A549 (cell line): ENCODE measurements around the gene KIF4A. TPM values are rescaled to one million over a fixed set of nuclear protein-coding genes. Genes with fewer than 3 reads are reported as not detected.

Source experiments
- ATAC-seq, 2 experiments: fragments of 200-7000 bp in 1 of 2; fragments of >200 bp in 1 of 2; cut with Nextera tagmentation in 1 of 2; cut with Tn5 transposase in 1 of 2; 3 replicates each; pipeline versions ENCODE4 v1.8.0 to v1.9.1; 2018 to 2020; ENCODE audit warnings: mild to moderate bottlenecking in 1 of 2, moderate library complexity in 1 of 2
- CTCF ChIA-PET: fragments of 300-600 bp; sonication (Branson Sonifier 250); formaldehyde crosslinking; extraction: SDS; loops from one replicate; lab custom pipeline; 2021; ENCODE audit warnings: antibody characterized with exemption, inconsistent platforms; lab: Yijun Ruan, JAX
- POLR2A ChIA-PET: fragments of 350-600 bp; formaldehyde crosslinking; extraction: SDS; loops from one replicate; lab custom pipeline; 2021; ENCODE audit warnings: antibody characterized with exemption, inconsistent platforms; lab: Yijun Ruan, JAX
- DNase-seq, 2 experiments: peaks; one replicate each; pipeline versions ENCODE4 v3.0.0 to v3.0.0-alpha.2; 2011 to 2016; ENCODE audit warnings: low read depth in 1 of 2, low spot score in 1 of 2
- FAIRE-seq: peaks from 2 replicates; lab custom pipeline; 2011; peaks lifted over from hg19 to GRCh38; lab: Jason Lieb, UNC
- H3K27ac ChIP-seq, 2 experiments: fragments of >200 bp; sonication (Bioruptor Twin); formaldehyde crosslinking; 3 replicates each; pipeline ENCODE4 v1.5.1; 2016 to 2017
- H3K4me1 ChIP-seq: fragments of >200 bp; sonication (Bioruptor Twin); formaldehyde crosslinking; 3 replicates; pipeline ENCODE4 v1.6.1; 2016
- H3K4me2 ChIP-seq: fragments of >200 bp; sonication (Bioruptor Twin); formaldehyde crosslinking; 3 replicates; pipeline ENCODE4 v1.6.1; 2016
- H3K4me3 ChIP-seq: fragments of >200 bp; sonication (Bioruptor Twin); formaldehyde crosslinking; 3 replicates; pipeline ENCODE4 v1.5.1; 2016
- H3K9me3 ChIP-seq: fragments of >200 bp; sonication (Bioruptor Twin); formaldehyde crosslinking; 3 replicates; pipeline ENCODE4 v1.6.1; 2016
- EHF ChIP-seq: fragments of 250-450 bp; sonication (Bioruptor Pico); IDR thresholded peaks from 2 replicates; pipeline ENCODE4 v1.5.0; 2020; ENCODE audit warnings: mild to moderate bottlenecking
- HDAC2 ChIP-seq: fragments of 200-600 bp; sonication (generic); IDR thresholded peaks from 2 replicates; pipeline ENCODE4 v1.6.1; 2016
- HOXA7 ChIP-seq: fragments of 250-450 bp; sonication (Bioruptor Pico); IDR thresholded peaks from 2 replicates; pipeline ENCODE4 v1.5.0; 2020; ENCODE audit warnings: mild to moderate bottlenecking, moderate library complexity
- KDM1A ChIP-seq: fragments of 200-600 bp; sonication (generic); IDR thresholded peaks from 2 replicates; pipeline ENCODE4 v1.6.1; 2016; ENCODE audit warnings: low read depth, mild to moderate bottlenecking
- NPAS2 ChIP-seq: fragments of 250-450 bp; sonication (Bioruptor Pico); IDR thresholded peaks from 2 replicates; pipeline ENCODE4 v1.8.0; 2022; ENCODE audit warnings: mild to moderate bottlenecking, moderate library complexity, borderline replicate concordance
- NR3C1 ChIP-seq: fragments of >200 bp; sonication (Bioruptor Twin); formaldehyde crosslinking; IDR thresholded peaks from 3 replicates; pipeline ENCODE4 v1.6.1; 2017
- POLR2A ChIP-seq: IDR thresholded peaks from 2 replicates; pipeline ENCODE4 v1.6.1; 2012; ENCODE audit warnings: mild to moderate bottlenecking, low read length
- RAD21 ChIP-seq, 2 experiments: fragments of >200 bp in 1 of 2; sonication (Bioruptor Twin) in 1 of 2; formaldehyde crosslinking in 1 of 2; IDR thresholded peaks in 1 of 2; conservative IDR thresholded peaks in 1 of 2; 2 replicates in 1 of 2; 3 replicates in 1 of 2; pipeline ENCODE4 v1.6.1; 2012 to 2018; ENCODE audit warnings: inconsistent platforms in 1 of 2
- RARB ChIP-seq: fragments of 250-450 bp; sonication (Bioruptor Pico); IDR thresholded peaks from 2 replicates; pipeline ENCODE4 v1.8.0; 2021; ENCODE audit warnings: mild to moderate bottlenecking, moderate library complexity
- RCOR1 ChIP-seq: fragments of 150-350 bp; IDR thresholded peaks from 2 replicates; pipeline ENCODE4 v1.6.1; 2014; ENCODE audit warnings: antibody characterized with exemption, low read length, low read depth
- TFCP2L1 ChIP-seq: fragments of 250-450 bp; sonication (Bioruptor Pico); IDR thresholded peaks from 2 replicates; pipeline ENCODE4 v1.5.0; 2021; ENCODE audit warnings: mild to moderate bottlenecking
- ZFP36 ChIP-seq: fragments of 450-650 bp; IDR thresholded peaks from 2 replicates; pipeline ENCODE4 v1.6.1; 2014; ENCODE audit warnings: borderline replicate concordance; ENCODE audit not compliant: partially characterized antibody
- ZNF302 ChIP-seq: fragments of 250-450 bp; sonication (Bioruptor Pico); IDR thresholded peaks from 2 replicates; pipeline ENCODE4 v1.9.0; 2021; ENCODE audit warnings: inconsistent platforms, mild to moderate bottlenecking, moderate library complexity
- ZSCAN20 ChIP-seq: fragments of 250-450 bp; sonication (Bioruptor Pico); IDR thresholded peaks from 2 replicates; pipeline ENCODE4 v1.8.0; 2022; ENCODE audit warnings: mild to moderate bottlenecking, moderate library complexity
- WGBS: methylation state at CpG from one replicate; pipeline ENCODE4 v1.1.6; 2017; ENCODE audit errors: missing lambda C conversion rate; 5-methylcytosine and 5-hydroxymethylcytosine counted together
- polyA plus RNA-seq, 4 experiments: library from polyadenylated mRNA; depleted of rRNA in 3 of 4; stranded (reverse); fragments of >200 nt; fragmentation: RNase III in 1 of 4; extraction: RNeasy Plus Mini Kit Qiagen cat#74134 plus additional on column Dnase treatment in 1 of 4; gene quantifications; 2 replicates in 3 of 4; 3 replicates in 1 of 4; pipeline ENCODE4 v1.2.3, GENCODE V29; 2011 to 2017
- TF ChIP-seq, protein P1 (sequence below): fragments of 150-350 bp; IDR thresholded peaks from 2 replicates; pipeline ENCODE4 v1.6.1; 2014; ENCODE audit warnings: low read depth, mild to moderate bottlenecking, low read length
- TF ChIP-seq, protein P2 (sequence below): fragments of >200 bp; sonication (Bioruptor Twin); formaldehyde crosslinking; IDR thresholded peaks from 3 replicates; pipeline ENCODE4 v1.6.1; 2016
- TF ChIP-seq, protein P3 (sequence below): fragments of 250-450 bp; sonication (Bioruptor Pico); IDR thresholded peaks from 2 replicates; pipeline ENCODE4 v1.5.0; 2020; ENCODE audit warnings: low read depth, mild to moderate bottlenecking, moderate library complexity
- TF ChIP-seq, protein P4 (sequence below): fragments of 200-600 bp; sonication (generic); IDR thresholded peaks from 2 replicates; pipeline ENCODE4 v1.6.1; 2016; ENCODE audit warnings: antibody characterized with exemption, mild to moderate bottlenecking, moderate library complexity
- TF ChIP-seq, protein P5 (sequence below): IDR thresholded peaks from 2 replicates; pipeline ENCODE4 v1.6.1; 2012
- TF ChIP-seq, protein P6 (sequence below): fragments of 250-450 bp; sonication (Bioruptor Pico); IDR thresholded peaks from 2 replicates; pipeline ENCODE4 v1.5.0; 2021; ENCODE audit warnings: mild to moderate bottlenecking, moderate library complexity, borderline replicate concordance
- TF ChIP-seq, protein P7 (sequence below): fragments of 450-650 bp; IDR thresholded peaks from 2 replicates; pipeline ENCODE4 v1.6.1; 2014; ENCODE audit warnings: antibody characterized with exemption

The KIF4A gene
- polyA plus RNA-seq, 2 of the 4 experiments (the other 2 are of a cell fraction), result 27.9 to 46.6 TPM

DNA sequence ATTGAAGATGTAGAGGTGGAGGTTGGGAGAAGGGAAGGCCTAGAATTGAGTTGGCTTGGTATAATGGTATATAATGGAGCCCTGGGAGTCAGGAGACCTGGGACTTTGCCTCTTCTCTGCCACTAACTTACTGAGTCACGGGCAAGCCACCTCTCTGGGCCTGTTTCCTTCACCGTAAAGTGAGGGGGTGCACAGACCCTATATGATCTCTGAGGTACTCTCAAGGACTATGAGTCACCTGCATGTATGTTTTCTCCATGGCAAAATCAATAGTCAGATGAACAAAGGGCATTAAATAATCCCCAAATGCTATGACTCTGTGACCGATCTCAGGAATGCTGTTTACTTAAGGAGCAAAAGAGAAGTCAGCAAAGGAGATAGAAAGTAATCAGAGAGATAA is 35.0 kb upstream of the KIF4A start:
- 70% methylated on average over 3 of the region's 3 CpGs for WGBS
- TF ChIP-seq, protein P1, sequence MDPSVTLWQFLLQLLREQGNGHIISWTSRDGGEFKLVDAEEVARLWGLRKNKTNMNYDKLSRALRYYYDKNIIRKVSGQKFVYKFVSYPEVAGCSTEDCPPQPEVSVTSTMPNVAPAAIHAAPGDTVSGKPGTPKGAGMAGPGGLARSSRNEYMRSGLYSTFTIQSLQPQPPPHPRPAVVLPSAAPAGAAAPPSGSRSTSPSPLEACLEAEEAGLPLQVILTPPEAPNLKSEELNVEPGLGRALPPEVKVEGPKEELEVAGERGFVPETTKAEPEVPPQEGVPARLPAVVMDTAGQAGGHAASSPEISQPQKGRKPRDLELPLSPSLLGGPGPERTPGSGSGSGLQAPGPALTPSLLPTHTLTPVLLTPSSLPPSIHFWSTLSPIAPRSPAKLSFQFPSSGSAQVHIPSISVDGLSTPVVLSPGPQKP, result no peak
- TF ChIP-seq TFCP2L1 (CRISPR knock-in tag) (no peak), RAD21 (conservative IDR thresholded peaks at IDR 0.05 in 1 of 2, IDR thresholded peaks at IDR 0.05 in 1 of 2) (no peak), HDAC2 (no peak), RCOR1 (no peak), POLR2A (no peak)
- TF ChIP-seq, protein P2, sequence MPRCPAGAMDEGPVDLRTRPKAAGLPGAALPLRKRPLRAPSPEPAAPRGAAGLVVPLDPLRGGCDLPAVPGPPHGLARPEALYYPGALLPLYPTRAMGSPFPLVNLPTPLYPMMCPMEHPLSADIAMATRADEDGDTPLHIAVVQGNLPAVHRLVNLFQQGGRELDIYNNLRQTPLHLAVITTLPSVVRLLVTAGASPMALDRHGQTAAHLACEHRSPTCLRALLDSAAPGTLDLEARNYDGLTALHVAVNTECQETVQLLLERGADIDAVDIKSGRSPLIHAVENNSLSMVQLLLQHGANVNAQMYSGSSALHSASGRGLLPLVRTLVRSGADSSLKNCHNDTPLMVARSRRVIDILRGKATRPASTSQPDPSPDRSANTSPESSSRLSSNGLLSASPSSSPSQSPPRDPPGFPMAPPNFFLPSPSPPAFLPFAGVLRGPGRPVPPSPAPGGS, result no peak
- no peak overlapping the region for H3K4me2 ChIP-seq
- POLR2A ChIA-PET, result no interaction called here
- CTCF ChIA-PET, result no interaction called here
- peaks cover 5% of the 10 kb centered on the region; the same call in 1 of the 3 replicates for H3K4me1 ChIP-seq
- no peaks in the 10 kb centered on the region for H3K9me3 ChIP-seq
- FAIRE-seq, result no peak
- no peak for ATAC-seq
- no peak for DNase-seq
- H3K27ac ChIP-seq, result no peak overlapping the region
- no peak overlapping the region for H3K4me3 ChIP-seq

DNA sequence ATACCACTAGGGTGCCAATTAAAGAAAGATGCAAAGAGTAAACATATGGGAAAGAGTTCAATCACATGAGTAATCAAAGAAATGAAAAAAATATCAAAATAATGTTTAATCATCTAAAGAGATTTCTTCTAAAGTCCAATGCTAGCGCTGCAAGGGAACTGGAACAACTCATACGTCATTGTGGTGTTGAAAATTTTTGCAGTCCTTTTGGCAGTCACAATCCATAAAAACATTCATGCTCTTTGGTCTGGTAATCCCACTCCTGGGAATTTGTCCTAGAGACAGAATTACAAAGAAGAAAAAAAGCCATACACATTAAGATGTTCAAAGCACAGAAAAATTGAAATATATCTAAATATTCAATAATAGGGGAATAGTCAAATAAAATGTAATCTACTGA is 34.5 kb upstream of the KIF4A start:
- no peak for DNase-seq
- ChIA-PET CTCF (no interaction called here), POLR2A (no interaction called here)
- H3K27ac ChIP-seq, result no peak overlapping the region
- 84% methylated on average over 2 of the region's 2 CpGs for WGBS
- no peak overlapping the region for H3K4me2 ChIP-seq
- no peak for ATAC-seq
- no peak overlapping the region for H3K4me3 ChIP-seq
- H3K9me3 ChIP-seq, result no peaks in the 10 kb centered on the region
- FAIRE-seq, result no peak
- TF ChIP-seq NR3C1, result no peak
- no peak for TF ChIP-seq NPAS2
- TF ChIP-seq, protein P3, sequence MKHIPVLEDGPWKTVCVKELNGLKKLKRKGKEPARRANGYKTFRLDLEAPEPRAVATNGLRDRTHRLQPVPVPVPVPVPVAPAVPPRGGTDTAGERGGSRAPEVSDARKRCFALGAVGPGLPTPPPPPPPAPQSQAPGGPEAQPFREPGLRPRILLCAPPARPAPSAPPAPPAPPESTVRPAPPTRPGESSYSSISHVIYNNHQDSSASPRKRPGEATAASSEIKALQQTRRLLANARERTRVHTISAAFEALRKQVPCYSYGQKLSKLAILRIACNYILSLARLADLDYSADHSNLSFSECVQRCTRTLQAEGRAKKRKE, result no peak
- no peak for TF ChIP-seq RAD21 (conservative IDR thresholded peaks at IDR 0.05 in 1 of 2, IDR thresholded peaks at IDR 0.05 in 1 of 2)
- TF ChIP-seq EHF (CRISPR knock-in tag), result no peak
- TF ChIP-seq ZFP36, result no peak
- TF ChIP-seq, protein P4, sequence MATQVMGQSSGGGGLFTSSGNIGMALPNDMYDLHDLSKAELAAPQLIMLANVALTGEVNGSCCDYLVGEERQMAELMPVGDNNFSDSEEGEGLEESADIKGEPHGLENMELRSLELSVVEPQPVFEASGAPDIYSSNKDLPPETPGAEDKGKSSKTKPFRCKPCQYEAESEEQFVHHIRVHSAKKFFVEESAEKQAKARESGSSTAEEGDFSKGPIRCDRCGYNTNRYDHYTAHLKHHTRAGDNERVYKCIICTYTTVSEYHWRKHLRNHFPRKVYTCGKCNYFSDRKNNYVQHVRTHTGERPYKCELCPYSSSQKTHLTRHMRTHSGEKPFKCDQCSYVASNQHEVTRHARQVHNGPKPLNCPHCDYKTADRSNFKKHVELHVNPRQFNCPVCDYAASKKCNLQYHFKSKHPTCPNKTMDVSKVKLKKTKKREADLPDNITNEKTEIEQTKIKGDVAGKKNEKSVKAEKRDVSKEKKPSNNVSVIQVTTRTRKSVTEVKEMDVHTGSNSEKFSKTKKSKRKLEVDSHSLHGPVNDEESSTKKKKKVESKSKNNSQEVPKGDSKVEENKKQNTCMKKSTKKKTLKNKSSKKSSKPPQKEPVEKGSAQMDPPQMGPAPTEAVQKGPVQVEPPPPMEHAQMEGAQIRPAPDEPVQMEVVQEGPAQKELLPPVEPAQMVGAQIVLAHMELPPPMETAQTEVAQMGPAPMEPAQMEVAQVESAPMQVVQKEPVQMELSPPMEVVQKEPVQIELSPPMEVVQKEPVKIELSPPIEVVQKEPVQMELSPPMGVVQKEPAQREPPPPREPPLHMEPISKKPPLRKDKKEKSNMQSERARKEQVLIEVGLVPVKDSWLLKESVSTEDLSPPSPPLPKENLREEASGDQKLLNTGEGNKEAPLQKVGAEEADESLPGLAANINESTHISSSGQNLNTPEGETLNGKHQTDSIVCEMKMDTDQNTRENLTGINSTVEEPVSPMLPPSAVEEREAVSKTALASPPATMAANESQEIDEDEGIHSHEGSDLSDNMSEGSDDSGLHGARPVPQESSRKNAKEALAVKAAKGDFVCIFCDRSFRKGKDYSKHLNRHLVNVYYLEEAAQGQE, result no peak
- no peak for TF ChIP-seq ZNF302 (CRISPR knock-in tag)
- TF ChIP-seq KDM1A, result no peak
- TF ChIP-seq ZSCAN20 (CRISPR knock-in tag), result no peak
- TF ChIP-seq RARB, result no peak
- TF ChIP-seq RCOR1, result no peak
- TF ChIP-seq, protein P5, sequence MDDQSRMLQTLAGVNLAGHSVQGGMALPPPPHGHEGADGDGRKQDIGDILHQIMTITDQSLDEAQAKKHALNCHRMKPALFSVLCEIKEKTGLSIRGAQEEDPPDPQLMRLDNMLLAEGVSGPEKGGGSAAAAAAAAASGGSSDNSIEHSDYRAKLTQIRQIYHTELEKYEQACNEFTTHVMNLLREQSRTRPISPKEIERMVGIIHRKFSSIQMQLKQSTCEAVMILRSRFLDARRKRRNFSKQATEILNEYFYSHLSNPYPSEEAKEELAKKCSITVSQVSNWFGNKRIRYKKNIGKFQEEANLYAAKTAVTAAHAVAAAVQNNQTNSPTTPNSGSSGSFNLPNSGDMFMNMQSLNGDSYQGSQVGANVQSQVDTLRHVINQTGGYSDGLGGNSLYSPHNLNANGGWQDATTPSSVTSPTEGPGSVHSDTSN, result no peak
- no peak for TF ChIP-seq HOXA7 (CRISPR knock-in tag)
- TF ChIP-seq, protein P6, sequence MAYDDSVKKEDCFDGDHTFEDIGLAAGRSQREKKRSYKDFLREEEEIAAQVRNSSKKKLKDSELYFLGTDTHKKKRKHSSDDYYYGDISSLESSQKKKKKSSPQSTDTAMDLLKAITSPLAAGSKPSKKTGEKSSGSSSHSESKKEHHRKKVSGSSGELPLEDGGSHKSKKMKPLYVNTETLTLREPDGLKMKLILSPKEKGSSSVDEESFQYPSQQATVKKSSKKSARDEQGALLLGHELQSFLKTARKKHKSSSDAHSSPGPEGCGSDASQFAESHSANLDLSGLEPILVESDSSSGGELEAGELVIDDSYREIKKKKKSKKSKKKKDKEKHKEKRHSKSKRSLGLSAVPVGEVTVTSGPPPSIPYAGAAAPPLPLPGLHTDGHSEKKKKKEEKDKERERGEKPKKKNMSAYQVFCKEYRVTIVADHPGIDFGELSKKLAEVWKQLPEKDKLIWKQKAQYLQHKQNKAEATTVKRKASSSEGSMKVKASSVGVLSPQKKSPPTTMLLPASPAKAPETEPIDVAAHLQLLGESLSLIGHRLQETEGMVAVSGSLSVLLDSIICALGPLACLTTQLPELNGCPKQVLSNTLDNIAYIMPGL, result no peak
- TF ChIP-seq, protein P7, sequence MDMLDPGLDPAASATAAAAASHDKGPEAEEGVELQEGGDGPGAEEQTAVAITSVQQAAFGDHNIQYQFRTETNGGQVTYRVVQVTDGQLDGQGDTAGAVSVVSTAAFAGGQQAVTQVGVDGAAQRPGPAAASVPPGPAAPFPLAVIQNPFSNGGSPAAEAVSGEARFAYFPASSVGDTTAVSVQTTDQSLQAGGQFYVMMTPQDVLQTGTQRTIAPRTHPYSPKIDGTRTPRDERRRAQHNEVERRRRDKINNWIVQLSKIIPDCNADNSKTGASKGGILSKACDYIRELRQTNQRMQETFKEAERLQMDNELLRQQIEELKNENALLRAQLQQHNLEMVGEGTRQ, result no peak
- TF ChIP-seq, protein P1, result no peak
- H3K4me1 ChIP-seq, result peaks cover 5% of the 10 kb centered on the region; the same call in 1 of the 3 replicates
